ENCODE results near the gene HAS3.
"Not testable (repeated sequence)": the region's sequence is repeated elsewhere in the genome, so short reads cannot be mapped to it uniquely, and the experiment has no call there.

The HAS3 gene, protein sequence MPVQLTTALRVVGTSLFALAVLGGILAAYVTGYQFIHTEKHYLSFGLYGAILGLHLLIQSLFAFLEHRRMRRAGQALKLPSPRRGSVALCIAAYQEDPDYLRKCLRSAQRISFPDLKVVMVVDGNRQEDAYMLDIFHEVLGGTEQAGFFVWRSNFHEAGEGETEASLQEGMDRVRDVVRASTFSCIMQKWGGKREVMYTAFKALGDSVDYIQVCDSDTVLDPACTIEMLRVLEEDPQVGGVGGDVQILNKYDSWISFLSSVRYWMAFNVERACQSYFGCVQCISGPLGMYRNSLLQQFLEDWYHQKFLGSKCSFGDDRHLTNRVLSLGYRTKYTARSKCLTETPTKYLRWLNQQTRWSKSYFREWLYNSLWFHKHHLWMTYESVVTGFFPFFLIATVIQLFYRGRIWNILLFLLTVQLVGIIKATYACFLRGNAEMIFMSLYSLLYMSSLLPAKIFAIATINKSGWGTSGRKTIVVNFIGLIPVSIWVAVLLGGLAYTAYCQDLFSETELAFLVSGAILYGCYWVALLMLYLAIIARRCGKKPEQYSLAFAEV

DNA sequence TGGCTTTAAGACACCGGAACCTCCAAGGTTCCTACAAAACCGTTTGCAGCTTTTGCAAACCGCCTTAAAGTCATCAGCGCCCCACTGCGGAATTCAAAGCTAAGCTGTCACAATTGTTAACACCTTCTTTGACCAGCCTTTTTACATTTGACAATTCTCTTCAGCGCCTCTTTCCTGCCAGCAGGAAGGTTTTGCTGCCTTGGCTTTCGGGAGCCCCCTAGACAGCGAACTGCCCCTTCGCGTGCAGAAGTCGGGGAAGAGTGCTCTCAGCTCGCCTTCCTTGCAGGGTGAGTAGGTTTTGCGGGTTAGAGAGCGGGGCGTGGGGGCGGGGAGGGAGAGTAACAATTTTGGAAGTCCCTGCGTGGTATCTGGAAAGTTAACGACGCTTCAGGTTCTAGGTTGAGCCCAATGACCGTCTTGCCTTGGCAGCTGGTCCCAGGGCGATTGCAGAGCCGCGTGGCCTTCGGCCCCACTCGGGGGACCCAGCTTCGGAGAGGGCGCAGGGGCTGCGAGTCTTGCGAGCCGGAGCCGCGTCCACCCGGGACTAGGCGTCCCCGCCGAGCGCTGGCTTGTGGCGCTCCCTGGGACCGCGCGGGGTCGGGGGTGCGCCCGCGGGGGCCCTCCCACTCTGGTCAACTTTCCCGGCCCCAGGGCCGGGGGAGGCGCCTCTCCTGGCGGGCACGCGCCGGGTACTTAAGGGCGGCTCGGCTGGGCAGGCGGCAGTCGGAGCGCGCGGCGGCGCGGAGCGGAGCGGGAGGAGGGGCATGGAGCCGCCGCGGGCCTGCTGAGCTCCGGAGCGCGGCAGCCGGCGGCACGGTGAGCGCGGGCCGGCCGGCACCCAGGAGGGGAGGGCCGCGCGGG, at the start of gene HAS3:
Gene HAS3 (plus strand): TSS at position 153 of the 861 bp plus-strand sequence. CDS start 3,743 bp downstream, outside the sequence.
- peaks cover 14% of the 10 kb centered on the region for H3K4me1 ChIP-seq (ENCODE audit: control insufficient read depth, insufficient read depth, low read length)
- H3K27ac ChIP-seq (ENCODE audit: low read depth, low read length), result no peak within 1 kb of the TSS
- H3K9ac ChIP-seq (ENCODE audit: low read length), result no peak within 1 kb of the TSS
- peak within 1 kb of the TSS; percentile 68 for H3K4me3 ChIP-seq (ENCODE audit: low read length)
- peaks cover 3% of the 10 kb centered on the region for H3K27me3 ChIP-seq (ENCODE audit: control insufficient read depth, insufficient read depth, low read length)
- H3K36me3 ChIP-seq (ENCODE audit: control insufficient read depth, insufficient read depth, low read length), result peaks cover 7% of the 10 kb centered on the region

DNA sequence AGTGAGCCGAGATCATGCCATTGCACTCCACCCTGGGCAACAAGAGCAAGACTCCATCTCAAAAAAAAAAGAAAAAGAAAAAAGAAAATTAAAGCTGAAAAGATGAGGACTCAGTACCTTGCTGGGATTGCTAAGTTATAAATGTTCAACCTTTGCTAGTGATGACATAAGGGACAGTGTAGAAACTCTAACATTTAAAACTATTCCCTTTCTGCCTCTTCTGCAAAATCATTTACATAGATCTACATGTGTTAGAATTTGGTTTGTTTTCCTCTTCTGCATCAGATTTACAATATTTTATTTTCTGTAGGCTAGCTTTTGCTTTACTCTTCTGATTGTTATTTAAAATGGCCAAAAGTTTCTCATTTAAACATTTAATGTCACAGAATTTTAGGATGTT, 49.5 kb upstream of the HAS3 start:
- Histone ChIP-seq H3K4me3 (ENCODE audit: low read length) (no peak overlapping the region), H3K27me3 (ENCODE audit: control insufficient read depth, insufficient read depth, low read length) (no peaks in the 10 kb centered on the region), H3K36me3 (ENCODE audit: control insufficient read depth, insufficient read depth, low read length) (no peaks in the 10 kb centered on the region), H3K4me1 (ENCODE audit: control insufficient read depth, insufficient read depth, low read length) (peaks cover 8% of the 10 kb centered on the region), H3K9ac (ENCODE audit: low read length) (no peak overlapping the region), H3K27ac (ENCODE audit: low read depth, low read length) (no peak overlapping the region)

DNA sequence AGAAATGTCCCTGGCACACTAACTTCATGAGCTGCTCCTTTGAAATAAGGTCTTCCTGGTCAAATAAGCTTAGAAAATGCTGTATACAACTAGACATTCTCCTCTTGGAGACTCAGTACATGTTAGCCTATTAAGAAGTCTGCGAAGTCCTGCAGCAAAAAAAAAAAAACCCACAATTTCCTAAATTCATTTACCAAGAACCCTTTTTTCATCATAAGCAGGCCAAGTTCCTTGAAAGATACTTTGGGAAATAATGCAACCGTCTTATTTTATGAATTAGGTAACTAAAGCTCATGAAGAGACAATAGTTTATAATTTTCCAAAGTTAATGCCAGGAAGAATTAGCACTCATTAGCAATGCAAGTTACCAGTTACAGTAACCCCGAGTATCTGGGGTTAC, 49.0 kb upstream of the HAS3 start:
- Histone ChIP-seq H3K4me1 (ENCODE audit: control insufficient read depth, insufficient read depth, low read length) (peaks cover 8% of the 10 kb centered on the region), H3K9ac (ENCODE audit: low read length) (no peak overlapping the region), H3K36me3 (ENCODE audit: control insufficient read depth, insufficient read depth, low read length) (no peaks in the 10 kb centered on the region), H3K27ac (ENCODE audit: low read depth, low read length) (no peak overlapping the region), H3K27me3 (ENCODE audit: control insufficient read depth, insufficient read depth, low read length) (no peaks in the 10 kb centered on the region), H3K4me3 (ENCODE audit: low read length) (no peak overlapping the region)

DNA sequence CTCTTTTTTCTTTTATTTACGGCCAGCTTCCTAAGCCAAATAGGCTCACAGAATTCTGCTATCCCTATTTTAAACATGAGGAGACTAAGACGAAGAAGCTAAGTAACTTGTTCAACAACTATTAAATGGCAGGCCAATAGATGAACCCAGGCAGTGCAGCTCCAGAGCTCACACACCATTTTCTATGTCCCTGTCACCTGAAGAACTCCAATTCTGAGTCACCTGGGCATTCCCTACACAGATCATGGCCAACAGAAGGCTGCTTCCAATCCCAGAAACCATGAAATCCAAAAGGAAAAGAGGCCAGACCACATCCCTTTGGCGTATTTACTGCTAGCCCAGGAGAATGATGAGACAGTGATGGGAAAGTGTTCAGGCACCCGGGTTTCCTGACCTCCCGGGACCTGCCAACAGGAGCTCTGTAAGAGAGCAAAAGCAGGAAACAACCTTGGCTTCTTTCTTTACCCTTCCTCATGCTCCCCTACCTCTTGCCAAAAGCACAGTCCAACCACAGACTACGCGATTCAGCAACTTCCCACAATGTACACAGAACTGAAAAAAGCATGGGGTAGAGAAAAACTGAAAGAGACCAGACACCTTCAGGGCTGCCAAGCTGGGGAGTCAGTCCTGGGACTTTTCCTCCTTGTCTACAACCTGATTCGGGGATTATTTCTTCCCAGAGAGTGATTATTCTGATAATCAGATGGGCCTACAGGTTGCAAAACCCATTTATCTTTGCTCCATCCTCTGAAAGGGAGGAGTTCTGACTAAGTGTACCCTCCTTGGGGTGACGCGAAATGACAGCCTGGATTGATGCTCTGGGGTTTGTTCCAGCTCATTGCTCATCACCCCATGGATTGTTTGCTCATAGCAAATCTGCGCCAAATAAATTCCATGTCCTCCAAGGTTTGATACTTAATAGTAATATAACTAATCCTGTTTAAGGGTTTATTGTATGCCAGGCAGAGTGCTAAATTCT, 47.8 kb upstream of the HAS3 start:
- H3K4me1 ChIP-seq (ENCODE audit: control insufficient read depth, insufficient read depth, low read length), result peaks cover 8% of the 10 kb centered on the region
- H3K4me3 ChIP-seq (ENCODE audit: low read length), result no peak overlapping the region
- H3K27me3 ChIP-seq (ENCODE audit: control insufficient read depth, insufficient read depth, low read length), result no peaks in the 10 kb centered on the region
- H3K27ac ChIP-seq (ENCODE audit: low read depth, low read length), result peak overlapping the region; percentile 59
- H3K36me3 ChIP-seq (ENCODE audit: control insufficient read depth, insufficient read depth, low read length), result no peaks in the 10 kb centered on the region
- no peak overlapping the region for H3K9ac ChIP-seq (ENCODE audit: low read length)

DNA sequence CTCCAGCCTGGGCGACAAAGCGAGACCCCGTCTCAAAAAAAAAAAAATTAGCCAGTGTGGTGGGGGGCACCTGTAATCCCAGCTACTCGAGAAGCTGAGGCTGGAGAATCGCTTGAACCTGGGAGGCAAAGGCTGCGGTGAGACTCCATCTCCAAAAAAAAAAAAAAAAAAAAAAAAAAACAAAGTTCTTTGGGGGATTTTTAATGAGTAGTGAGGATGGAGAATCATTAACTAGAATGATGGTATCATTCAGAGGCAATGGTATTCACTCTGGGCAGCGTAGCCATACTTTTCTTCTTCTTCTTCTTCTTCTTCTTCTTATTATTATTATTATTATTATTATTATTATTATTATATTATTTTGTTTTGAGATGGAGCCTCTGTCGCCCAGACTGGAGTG, 42.0 kb upstream of the HAS3 start:
- not testable (repeated sequence) for H3K4me3 ChIP-seq (ENCODE audit: low read length); H3K27me3 ChIP-seq (ENCODE audit: control insufficient read depth, insufficient read depth, low read length); H3K27ac ChIP-seq (ENCODE audit: low read depth, low read length); H3K36me3 ChIP-seq (ENCODE audit: control insufficient read depth, insufficient read depth, low read length); H3K9ac ChIP-seq (ENCODE audit: low read length); H3K4me1 ChIP-seq (ENCODE audit: control insufficient read depth, insufficient read depth, low read length)

DNA sequence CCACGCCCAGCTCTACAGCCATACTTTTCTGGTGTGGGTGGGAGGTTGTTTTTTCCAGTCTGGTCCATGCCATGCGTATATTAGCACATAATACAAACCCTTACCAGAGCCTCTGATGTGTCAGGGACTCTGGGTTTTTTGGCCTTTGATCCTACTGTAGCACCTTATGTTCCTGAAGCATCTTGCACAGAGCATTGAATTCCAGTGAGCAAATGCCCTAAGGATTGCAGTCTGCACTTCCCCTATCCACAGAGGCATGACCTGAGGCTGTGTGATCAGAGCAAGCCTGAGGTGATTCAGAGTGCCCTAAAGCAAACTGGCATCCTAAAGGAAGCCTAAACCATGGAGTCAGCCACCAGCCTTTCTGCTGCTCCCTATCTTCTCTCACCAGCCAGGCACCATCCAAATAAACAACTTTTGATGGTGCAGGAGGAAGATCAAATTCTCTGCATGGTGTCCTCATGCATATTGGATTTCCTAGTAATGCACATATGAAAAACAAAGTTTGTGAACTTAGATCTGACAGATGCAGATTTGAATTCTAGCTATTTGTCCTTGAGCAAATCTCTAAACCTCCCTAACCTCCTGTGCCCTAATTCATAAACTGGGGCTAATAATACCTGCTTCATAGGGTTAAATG, 41.2 kb upstream of the HAS3 start:
- H3K9ac ChIP-seq (ENCODE audit: low read length), result no peak overlapping the region
- no peaks in the 10 kb centered on the region for H3K4me1 ChIP-seq (ENCODE audit: control insufficient read depth, insufficient read depth, low read length)
- no peak overlapping the region for H3K4me3 ChIP-seq (ENCODE audit: low read length)
- H3K36me3 ChIP-seq (ENCODE audit: control insufficient read depth, insufficient read depth, low read length), result no peaks in the 10 kb centered on the region
- no peaks in the 10 kb centered on the region for H3K27me3 ChIP-seq (ENCODE audit: control insufficient read depth, insufficient read depth, low read length)
- H3K27ac ChIP-seq (ENCODE audit: low read depth, low read length), result no peak overlapping the region

DNA sequence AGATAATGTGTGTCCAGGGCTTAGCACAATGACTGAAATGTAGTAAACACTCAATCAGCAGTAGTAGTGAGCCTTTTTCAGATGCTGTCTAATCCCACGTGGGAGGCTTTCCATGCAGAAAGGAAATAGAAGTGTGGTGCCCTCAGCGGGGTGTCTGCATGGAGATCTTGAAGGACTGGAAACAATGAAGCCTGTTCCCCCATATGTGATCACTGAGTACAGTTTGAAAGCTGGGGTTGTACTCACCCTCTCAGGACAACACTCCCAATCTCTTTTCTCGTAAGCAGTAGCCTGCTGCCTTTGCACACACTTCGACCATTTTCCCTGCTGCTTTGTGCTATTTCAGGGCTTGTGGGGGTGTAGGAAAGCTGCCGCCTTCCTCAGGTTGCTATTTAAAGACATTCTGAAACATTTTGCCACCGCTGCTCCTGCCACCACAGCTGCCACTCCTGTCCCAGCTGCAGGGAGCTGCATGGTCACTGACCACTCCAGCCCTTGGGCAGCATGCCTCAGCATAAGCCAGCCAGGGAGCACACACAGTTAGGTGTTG, 40.6 kb upstream of the HAS3 start:
- Histone ChIP-seq H3K9ac (ENCODE audit: low read length) (no peak overlapping the region), H3K4me3 (ENCODE audit: low read length) (no peak overlapping the region), H3K4me1 (ENCODE audit: control insufficient read depth, insufficient read depth, low read length) (no peaks in the 10 kb centered on the region), H3K36me3 (ENCODE audit: control insufficient read depth, insufficient read depth, low read length) (no peaks in the 10 kb centered on the region), H3K27me3 (ENCODE audit: control insufficient read depth, insufficient read depth, low read length) (no peaks in the 10 kb centered on the region), H3K27ac (ENCODE audit: low read depth, low read length) (no peak overlapping the region)

DNA sequence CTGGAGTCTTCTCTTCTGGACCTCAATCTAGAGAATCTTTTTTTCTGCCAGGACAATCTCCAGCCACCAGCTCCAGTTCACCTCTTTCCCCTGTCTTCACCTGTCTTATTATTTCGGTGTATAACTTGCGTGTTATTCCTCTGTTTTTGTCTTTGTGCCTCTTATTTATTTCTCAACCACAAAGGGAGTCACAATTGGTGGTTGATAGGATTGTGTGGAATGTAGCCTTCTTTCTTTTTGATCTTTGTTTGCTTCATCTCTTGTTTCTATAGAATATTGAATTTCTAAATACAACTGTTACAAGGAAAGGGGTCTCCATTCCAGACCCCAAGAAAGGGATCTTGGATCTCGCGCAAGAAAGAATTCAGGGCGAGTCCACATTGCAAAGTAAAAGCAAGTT, 35.9 kb upstream of the HAS3 start:
- no peak overlapping the region for H3K4me3 ChIP-seq (ENCODE audit: low read length)
- H3K36me3 ChIP-seq (ENCODE audit: control insufficient read depth, insufficient read depth, low read length), result no peaks in the 10 kb centered on the region
- H3K4me1 ChIP-seq (ENCODE audit: control insufficient read depth, insufficient read depth, low read length), result no peaks in the 10 kb centered on the region
- no peaks in the 10 kb centered on the region for H3K27me3 ChIP-seq (ENCODE audit: control insufficient read depth, insufficient read depth, low read length)
- H3K9ac ChIP-seq (ENCODE audit: low read length), result no peak overlapping the region
- no peak overlapping the region for H3K27ac ChIP-seq (ENCODE audit: low read depth, low read length)

DNA sequence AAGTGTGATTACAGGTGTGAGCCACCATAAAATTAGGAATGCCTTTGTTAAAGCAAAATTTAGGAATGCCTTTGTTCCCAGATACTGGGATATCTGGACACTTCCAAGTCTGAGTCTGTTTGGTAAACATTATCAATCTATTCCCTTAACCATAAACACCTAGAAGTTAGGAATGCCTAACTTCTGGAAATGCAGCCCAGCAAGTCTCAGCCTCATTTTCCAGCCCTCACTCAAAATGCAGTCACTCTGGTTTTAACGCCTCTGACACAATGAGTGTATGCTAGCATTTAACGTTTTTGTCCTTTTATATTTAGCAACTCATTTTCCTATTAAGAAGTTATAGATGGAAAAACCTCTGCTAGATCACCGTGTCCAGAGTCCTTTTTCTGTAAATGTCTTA, 34.4 kb upstream of the HAS3 start:
- no peaks in the 10 kb centered on the region for H3K27me3 ChIP-seq (ENCODE audit: control insufficient read depth, insufficient read depth, low read length)
- H3K36me3 ChIP-seq (ENCODE audit: control insufficient read depth, insufficient read depth, low read length), result no peaks in the 10 kb centered on the region
- no peak overlapping the region for H3K9ac ChIP-seq (ENCODE audit: low read length)
- no peak overlapping the region for H3K27ac ChIP-seq (ENCODE audit: low read depth, low read length)
- H3K4me3 ChIP-seq (ENCODE audit: low read length), result no peak overlapping the region
- H3K4me1 ChIP-seq (ENCODE audit: control insufficient read depth, insufficient read depth, low read length), result no peaks in the 10 kb centered on the region

DNA sequence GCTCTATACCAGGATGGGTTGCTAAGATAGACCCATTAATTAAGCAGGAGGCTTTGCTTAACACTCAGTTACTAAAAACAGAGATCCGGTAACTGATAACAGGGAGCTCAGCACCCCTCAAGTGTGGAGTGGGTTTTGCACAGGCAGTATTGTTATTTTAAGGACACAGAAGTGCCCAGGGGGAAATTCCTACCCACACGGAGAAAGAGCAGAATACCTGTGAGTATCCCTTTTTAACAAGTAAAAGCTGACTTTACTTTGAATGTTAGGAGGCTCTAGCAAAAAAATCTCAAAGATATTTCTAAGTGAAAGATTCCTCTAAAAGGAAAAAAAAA, 32.8 kb upstream of the HAS3 start:
- Histone ChIP-seq H3K27me3 (ENCODE audit: control insufficient read depth, insufficient read depth, low read length) (no peaks in the 10 kb centered on the region), H3K4me3 (ENCODE audit: low read length) (no peak overlapping the region), H3K4me1 (ENCODE audit: control insufficient read depth, insufficient read depth, low read length) (no peaks in the 10 kb centered on the region), H3K36me3 (ENCODE audit: control insufficient read depth, insufficient read depth, low read length) (no peaks in the 10 kb centered on the region), H3K9ac (ENCODE audit: low read length) (no peak overlapping the region), H3K27ac (ENCODE audit: low read depth, low read length) (no peak overlapping the region)

DNA sequence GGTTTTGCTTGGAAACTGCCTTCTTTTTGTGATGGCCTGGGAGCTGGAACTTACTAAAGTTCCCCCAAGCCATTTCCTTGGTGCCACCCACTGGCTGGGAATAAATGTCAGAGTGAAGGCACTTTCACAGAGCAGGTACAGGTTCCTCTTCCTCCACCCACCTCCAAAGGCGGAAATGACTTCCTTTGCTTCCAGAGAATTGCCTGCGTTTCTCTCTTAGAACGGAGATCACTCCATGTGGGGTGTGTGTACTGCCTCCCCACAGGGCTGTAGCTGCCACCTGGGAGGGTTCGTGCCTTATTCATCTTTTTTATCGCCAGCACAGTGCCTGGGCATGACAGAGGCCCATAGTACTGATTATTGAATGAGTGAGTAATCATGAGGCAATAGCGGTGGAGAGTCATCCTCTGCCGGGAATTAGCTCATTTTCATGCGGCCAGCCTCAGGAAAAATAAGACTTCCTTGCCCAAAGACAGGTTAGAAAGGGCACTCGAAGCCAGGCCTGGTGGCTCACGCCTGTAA, 32.2 kb upstream of the HAS3 start:
- Histone ChIP-seq H3K36me3 (ENCODE audit: control insufficient read depth, insufficient read depth, low read length) (no peaks in the 10 kb centered on the region), H3K9ac (ENCODE audit: low read length) (no peak overlapping the region), H3K27ac (ENCODE audit: low read depth, low read length) (no peak overlapping the region), H3K4me3 (ENCODE audit: low read length) (no peak overlapping the region), H3K27me3 (ENCODE audit: control insufficient read depth, insufficient read depth, low read length) (no peaks in the 10 kb centered on the region), H3K4me1 (ENCODE audit: control insufficient read depth, insufficient read depth, low read length) (no peaks in the 10 kb centered on the region)

Data from rectal smooth muscle tissue (tissue), 1 donor.